Thoracic aorta endothelial cell (primary cell): ENCODE data around the gene ZNF823. TPM values are rescaled to one million over a fixed set of nuclear protein-coding genes. Genes with fewer than 3 reads are reported as not detected.

Experiments
- small RNA-seq: library from RNA; depleted of rRNA; stranded (forward); fragments of <200 nt; gene quantifications from one replicate; pipeline ENCODE3, GENCODE V24; 2012
- total RNA-seq: library from RNA; depleted of rRNA; stranded (reverse); fragments of >200 nt; gene quantifications from 2 replicates; pipeline ENCODE4 v1.2.3, GENCODE V29; 2012

ZNF823 gene
- 6.4 and 6.9 TPM in 2 replicates for total RNA-seq

DNA sequence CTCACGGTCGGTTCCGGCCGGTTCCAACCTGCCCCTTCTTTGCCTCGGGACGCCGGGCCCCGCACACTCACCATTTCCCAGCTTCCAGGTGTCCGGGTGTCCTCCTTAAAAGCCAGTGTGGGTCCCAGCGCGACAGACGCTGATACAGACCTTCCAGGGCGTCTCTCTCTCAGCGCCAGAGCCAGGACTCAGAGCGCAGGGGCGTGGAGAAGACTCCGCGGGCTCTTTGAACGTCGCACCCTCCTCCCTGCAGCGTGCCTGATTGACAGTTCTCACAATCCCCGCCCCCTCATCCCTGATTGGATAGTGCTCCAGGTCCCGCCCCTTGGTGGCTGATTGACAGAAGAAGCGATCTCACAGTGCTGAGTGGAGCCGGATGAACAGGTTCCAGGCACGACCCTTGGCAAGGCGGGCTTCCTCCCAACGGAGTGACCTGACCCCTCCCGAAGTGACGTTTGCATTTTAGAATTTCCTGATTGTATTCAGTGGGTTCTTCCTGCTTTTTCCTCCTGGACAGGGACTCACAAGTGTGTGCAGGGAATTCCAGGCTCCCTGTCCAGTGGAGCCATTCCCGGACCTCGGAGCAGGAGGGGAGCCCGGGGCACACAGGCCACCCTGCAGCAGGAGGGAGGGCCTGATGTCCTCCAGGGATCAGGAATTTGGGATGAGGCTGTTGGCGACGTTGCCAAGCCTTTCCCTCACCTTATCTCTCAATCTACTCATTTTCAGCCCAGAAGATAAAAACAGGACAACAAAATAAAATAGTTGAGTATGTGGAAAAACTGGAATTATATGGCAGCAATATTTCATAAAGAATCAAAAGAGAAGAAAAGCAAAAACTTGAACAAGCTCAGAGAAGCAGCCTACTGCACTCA, at the start of gene ZNF823:
Gene ZNF823, minus strand, starts transcription at position 201 of the 875 bp plus-strand sequence. Its CDS starts 127 bp downstream, at position 74.

DNA sequence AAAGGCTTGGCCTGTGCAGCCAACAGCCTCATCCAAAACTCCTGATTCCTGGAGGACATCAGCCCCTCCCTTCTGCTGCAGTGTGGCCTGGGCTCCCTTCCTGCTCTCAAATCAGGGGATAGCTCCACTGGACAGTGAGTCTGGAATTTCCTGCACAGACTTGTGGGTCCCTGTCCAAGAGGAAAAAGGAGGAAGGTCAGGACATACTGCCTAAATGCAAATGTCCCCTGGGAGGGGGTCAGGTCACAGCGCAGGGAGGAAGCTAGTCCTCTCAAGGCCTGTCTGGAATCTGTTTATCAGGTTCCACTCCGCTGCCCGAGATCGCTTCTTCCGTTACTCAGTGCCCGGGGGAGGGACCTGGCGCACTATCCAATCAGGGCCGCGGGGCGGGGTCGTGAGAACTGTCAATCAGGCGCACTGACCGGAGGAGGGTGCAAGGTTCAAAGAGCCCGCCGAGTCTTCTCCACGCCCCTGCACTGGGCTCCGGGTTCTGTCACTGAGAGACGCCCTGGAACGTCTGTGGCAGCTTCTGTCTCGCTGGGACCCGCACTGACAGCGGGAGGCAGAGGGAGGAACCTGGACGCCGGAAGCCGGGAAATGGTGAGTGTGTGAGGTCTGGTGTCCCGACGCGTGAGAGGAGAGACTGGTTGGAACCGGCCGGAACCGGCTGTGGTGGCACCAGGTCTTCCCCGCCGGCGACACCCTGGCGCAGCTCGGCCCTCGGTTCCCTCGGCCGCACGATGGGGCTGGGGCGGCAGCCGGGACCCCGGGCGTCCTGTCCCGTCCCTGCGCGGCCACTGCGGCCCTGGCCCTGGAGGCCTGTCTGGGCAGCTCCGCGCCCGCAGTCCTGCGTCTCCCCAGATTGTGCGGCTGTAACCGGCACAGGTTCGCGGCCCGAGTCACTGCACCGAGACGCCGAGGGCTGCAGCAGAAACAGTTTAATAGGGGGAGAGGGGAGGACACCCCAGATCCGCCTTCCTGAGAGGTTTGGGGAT, 28.1 kb upstream of the ZNF823 start, which contains the start of gene ZNF441:
Gene ZNF441, plus strand, starts transcription at position 404 of the 995 bp plus-strand sequence. Its CDS starts 194 bp downstream, at position 598.

Small RNA genes within 50 kb of the gene (small RNA-seq; reads per million reads assigned to genes)
- gene ZNF833P, result not detected

Other genes with a start within 250 kb of the ZNF823 start
- 3.9 and 4.0 TPM in 2 replicates for gene ZNF653, start 233.1 kb downstream of the ZNF823 start, total RNA-seq
- gene ECSIT, start 209.8 kb downstream of the ZNF823 start, total RNA-seq, result 25.7 and 31.1 TPM in 2 replicates
- gene CNN1, start 200.1 kb downstream of the ZNF823 start, total RNA-seq, result 0.13 TPM in 1 of 2 replicates, not detected in the other
- gene ELOF1, start 179.7 kb downstream of the ZNF823 start, total RNA-seq, result 25.1 and 27.8 TPM in 2 replicates
- gene ACP5, start 161.3 kb downstream of the ZNF823 start, total RNA-seq, result not detected in 2 replicates
- gene ZNF627, start 141.5 kb downstream of the ZNF823 start, total RNA-seq, result 17.6 and 18.6 TPM in 2 replicates
- gene ZNF441, start 28.1 kb upstream of the ZNF823 start, total RNA-seq, result 7.2 and 7.6 TPM in 2 replicates
- 0.65 and 0.93 TPM in 2 replicates for gene ZNF491, start 59.6 kb upstream of the ZNF823 start, total RNA-seq
- gene ZNF440, start 75.3 kb upstream of the ZNF823 start, total RNA-seq, result 12.4 TPM in 2 replicates
- gene ZNF439, start 109.8 kb upstream of the ZNF823 start, total RNA-seq, result 0.29 and 0.66 TPM in 2 replicates
- gene ZNF69, start 148.8 kb upstream of the ZNF823 start, total RNA-seq, result 1.4 and 6.8 TPM in 2 replicates
- gene ZNF700, start 186.2 kb upstream of the ZNF823 start, total RNA-seq, result 9.4 and 9.7 TPM in 2 replicates
- gene ZNF763, start 226.1 kb upstream of the ZNF823 start, total RNA-seq, result 0.57 and 1.3 TPM in 2 replicates